Measurements from ENCODE around the gene PACS2. TPM values are rescaled to one million over a fixed set of nuclear protein-coding genes. Genes with fewer than 3 reads are reported as not detected.

The PACS2 gene
- total and polyA plus RNA-seq, 2 of the 4 experiments (the other 2 are of a cell fraction), result 15.6 to 32.2 TPM

DNA sequence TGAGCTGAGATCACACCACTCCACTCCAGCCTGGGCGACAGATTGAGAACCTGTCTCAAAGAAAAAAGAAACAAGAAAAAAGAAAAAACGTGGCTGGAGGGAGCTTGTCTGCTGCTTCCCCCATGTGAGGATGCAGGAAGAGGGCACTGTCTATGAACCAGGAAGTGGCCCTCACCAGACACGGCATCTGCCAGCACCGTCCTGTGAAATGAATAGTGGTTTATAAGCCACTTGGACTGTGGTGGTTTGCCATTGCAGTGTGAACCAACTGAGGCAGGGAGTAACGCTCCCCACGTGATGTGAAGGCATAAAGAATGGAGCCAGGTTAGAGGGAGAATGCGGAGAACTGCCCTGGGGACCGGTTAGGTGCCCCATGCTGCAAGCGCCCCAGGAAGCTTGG is 9.2 kb upstream of the PACS2 start:
- Histone ChIP-seq H4K20me1 (ENCODE audit: insufficient read depth, low read length) (peaks cover 3% of the 10 kb centered on the region), H2BK120ac (ENCODE audit: low read depth, low read length) (no peak overlapping the region), H2AK9ac (replicated peaks; ENCODE audit: low read depth, low read length, poor library complexity) (no peak overlapping the region), H3K79me1 (ENCODE audit: low read depth in 1 of 2, low read length in 2 of 2) (peaks cover 0 to 6% of the 10 kb centered on the region in 2 experiments), H2AFZ (replicated peaks; ENCODE audit: low read length, poor library complexity) (no peak overlapping the region), H3K9ac (ENCODE audit: low read depth, low read length) (no peak overlapping the region), H3K18ac (ENCODE audit: low read depth, low read length) (no peak overlapping the region), H3K56ac (ENCODE audit: extremely low read depth, insufficient read depth, low read length) (no peak overlapping the region), H3K36me3 (ENCODE audit: control insufficient read depth, insufficient read depth, low read length) (no peaks in the 10 kb centered on the region), H3K9me1 (ENCODE audit: insufficient read depth, low read length) (peaks cover 4% of the 10 kb centered on the region; the same call in 1 of the 2 replicates), H3K27me3 (ENCODE audit: control insufficient read depth, insufficient read depth, low read length) (no peaks in the 10 kb centered on the region), H4K91ac (ENCODE audit: insufficient read depth, low read depth, low read length) (no peak overlapping the region), H3K27ac (ENCODE audit: insufficient read depth, low read length) (no peak overlapping the region), H2AK5ac (ENCODE audit: low read depth, low read length) (no peak overlapping the region), H2BK15ac (ENCODE audit: low read depth, low read length) (no peak overlapping the region), H3K4ac (ENCODE audit: low read depth, low read length) (no peak overlapping the region), H4K8ac (ENCODE audit: low read depth in 2 of 2, low read length in 2 of 2) (no peak overlapping the region), H2BK5ac (ENCODE audit: low read depth, low read length, poor library complexity, severe bottlenecking) (no peak overlapping the region), H3K4me3 (ENCODE audit: insufficient read depth, low read depth, low read length) (no peak overlapping the region), H3K4me1 (ENCODE audit: control insufficient read depth, insufficient read depth, low read length) (no peaks in the 10 kb centered on the region), H3K23ac (ENCODE audit: low read depth, low read length) (no peak overlapping the region), H3K14ac (replicated peaks; ENCODE audit: low read depth, low read length) (no peak overlapping the region), H3K9me3 (ENCODE audit: control insufficient read depth, insufficient read depth, low read length) (no peaks in the 10 kb centered on the region), H4K5ac (ENCODE audit: low read depth, low read length) (no peak overlapping the region), H3K4me2 (ENCODE audit: low read depth, low read length) (no peak overlapping the region), H2BK20ac (ENCODE audit: low read depth, low read length) (no peak overlapping the region)
- BruUV-seq (replicated peaks), result no TSS peak
- ATAC-seq (ENCODE audit: low read depth), result no peak
- TF ChIP-seq FOS (IDR thresholded peaks at IDR 0.05; ENCODE audit: low read depth, low read length) (no peak), MAZ (IDR thresholded peaks at IDR 0.05; ENCODE audit: borderline replicate concordance, low read depth, low read length) (no peak), CTCF (conservative IDR thresholded peaks at IDR 0.05; ENCODE audit: low read depth, low read length) (no peak), RFX5 (IDR thresholded peaks at IDR 0.05; ENCODE audit: low read depth, low read length) (no peak), NFE2L2 (IDR thresholded peaks at IDR 0.05; ENCODE audit: low read depth, low read length) (no peak), USF2 (IDR thresholded peaks at IDR 0.05; ENCODE audit: low read depth, low read length) (no peak), MAFK (IDR thresholded peaks at IDR 0.05; ENCODE audit: low read depth, low read length) (no peak), MXI1 (IDR thresholded peaks at IDR 0.05; ENCODE audit: borderline replicate concordance, low read depth, low read length) (no peak), BHLHE40 (IDR thresholded peaks at IDR 0.05; ENCODE audit: low read depth, low read length) (no peak), CEBPB (IDR thresholded peaks at IDR 0.05; ENCODE audit: low read depth, low read length) (no peak), CHD1 (IDR thresholded peaks at IDR 0.05; ENCODE audit: low read depth, low read length) (no peak), SMC3 (IDR thresholded peaks at IDR 0.05; ENCODE audit: low read depth, low read length) (no peak)
- TF ChIP-seq, protein P1, sequence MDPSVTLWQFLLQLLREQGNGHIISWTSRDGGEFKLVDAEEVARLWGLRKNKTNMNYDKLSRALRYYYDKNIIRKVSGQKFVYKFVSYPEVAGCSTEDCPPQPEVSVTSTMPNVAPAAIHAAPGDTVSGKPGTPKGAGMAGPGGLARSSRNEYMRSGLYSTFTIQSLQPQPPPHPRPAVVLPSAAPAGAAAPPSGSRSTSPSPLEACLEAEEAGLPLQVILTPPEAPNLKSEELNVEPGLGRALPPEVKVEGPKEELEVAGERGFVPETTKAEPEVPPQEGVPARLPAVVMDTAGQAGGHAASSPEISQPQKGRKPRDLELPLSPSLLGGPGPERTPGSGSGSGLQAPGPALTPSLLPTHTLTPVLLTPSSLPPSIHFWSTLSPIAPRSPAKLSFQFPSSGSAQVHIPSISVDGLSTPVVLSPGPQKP (IDR thresholded peaks at IDR 0.05; ENCODE audit: borderline replicate concordance, low read depth, low read length), result no peak
- WGBS, 2 experiments (ENCODE audit: extremely low coverage in 2 of 2, insufficient read length in 1 of 2), result 86% methylated on average over 1 of the region's 9 CpGs; no CpG with 5 or more reads in 1 of the 2 experiments
- dilution Hi-C loops (cut with HindIII; ENCODE audit: low sequenced_read_pairs, unreplicated experiment) (no loop called here), intact Hi-C loops (cut with micrococcal nuclease) (no loop called here), in situ Hi-C loops (cut with MboI; ENCODE audit: low sequenced_read_pairs) (no loop called here)
- ChIA-PET POLR2A (ENCODE audit: unreplicated experiment) (no interaction called here), CTCF (no interaction called here)
- DNase-seq, result no peak

All from IMR-90 (cell line).